Measurements from ENCODE around the gene TLCD3B. TPM values are rescaled to one million over a fixed set of nuclear protein-coding genes. Genes with fewer than 3 reads are reported as not detected.

Gene TLCD3B
- total RNA-seq, 4 donors from 2014 or later: 0.23 TPM; not detected in 3

- Histone ChIP-seq H3K36me3 (peaks cover 55 to 73% (median 68%) of the 10 kb centered on the region in 4 donors), H3K4me1 (peaks cover 40 to 61% (median 56%) of the 10 kb centered on the region in 4 donors), H3K27me3 (no peaks in the 10 kb centered on the region), H3K27ac (replicated peaks in 1 of 4) (peak overlapping the region; percentile 98 to 100 (median 99)), H3K4me3 (peak overlapping the region in 3 of 4 donors; percentile 24 to 99 (median 30)), H3K9me3 (no peaks in the 10 kb centered on the region)
- TF ChIP-seq POLR2AphosphoS5 (IDR thresholded peaks at IDR 0.05) (no peak), EP300 (IDR thresholded peaks at IDR 0.05) (no peak), POLR2A (IDR thresholded peaks at IDR 0.05; ENCODE audit: low read depth) (no peak)
- TF ChIP-seq, protein P1, sequence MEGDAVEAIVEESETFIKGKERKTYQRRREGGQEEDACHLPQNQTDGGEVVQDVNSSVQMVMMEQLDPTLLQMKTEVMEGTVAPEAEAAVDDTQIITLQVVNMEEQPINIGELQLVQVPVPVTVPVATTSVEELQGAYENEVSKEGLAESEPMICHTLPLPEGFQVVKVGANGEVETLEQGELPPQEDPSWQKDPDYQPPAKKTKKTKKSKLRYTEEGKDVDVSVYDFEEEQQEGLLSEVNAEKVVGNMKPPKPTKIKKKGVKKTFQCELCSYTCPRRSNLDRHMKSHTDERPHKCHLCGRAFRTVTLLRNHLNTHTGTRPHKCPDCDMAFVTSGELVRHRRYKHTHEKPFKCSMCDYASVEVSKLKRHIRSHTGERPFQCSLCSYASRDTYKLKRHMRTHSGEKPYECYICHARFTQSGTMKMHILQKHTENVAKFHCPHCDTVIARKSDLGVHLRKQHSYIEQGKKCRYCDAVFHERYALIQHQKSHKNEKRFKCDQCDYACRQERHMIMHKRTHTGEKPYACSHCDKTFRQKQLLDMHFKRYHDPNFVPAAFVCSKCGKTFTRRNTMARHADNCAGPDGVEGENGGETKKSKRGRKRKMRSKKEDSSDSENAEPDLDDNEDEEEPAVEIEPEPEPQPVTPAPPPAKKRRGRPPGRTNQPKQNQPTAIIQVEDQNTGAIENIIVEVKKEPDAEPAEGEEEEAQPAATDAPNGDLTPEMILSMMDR (IDR thresholded peaks at IDR 0.05): peak in 1 of 3 experiments; percentile 45
- DNase-seq (ENCODE audit: extremely low spot score): no peak
- WGBS: 71% methylated on average over 14 of the region's 17 CpGs
- intact Hi-C loops (cut with DNase I): no loop called here
These were observed 37.9 kb upstream of the TLCD3B start for GRCh38 chr16:30068750-30069610.

GRCh38 chr16:30068333-30068732 lies 37.3 kb upstream of the TLCD3B start:
- WGBS: 74% methylated on average over 8 of the region's 9 CpGs
- Histone ChIP-seq H3K27ac (replicated peaks in 1 of 4) (peak overlapping the region; percentile 98 to 100 (median 99)), H3K4me3 (peak overlapping the region in 2 of 4 donors; percentile 92 to 99), H3K4me1 (peaks cover 45 to 67% (median 63%) of the 10 kb centered on the region in 4 donors), H3K9me3 (no peaks in the 10 kb centered on the region), H3K36me3 (peaks cover 55 to 67% (median 64%) of the 10 kb centered on the region in 4 donors), H3K27me3 (no peaks in the 10 kb centered on the region)
- DNase-seq (ENCODE audit: extremely low spot score): no peak
- no peak for TF ChIP-seq POLR2A (IDR thresholded peaks at IDR 0.05; ENCODE audit: low read depth)
- TF ChIP-seq, protein P1 (IDR thresholded peaks at IDR 0.05): no peak
- TF ChIP-seq EP300 (IDR thresholded peaks at IDR 0.05): no peak
- intact Hi-C loops (cut with DNase I): no loop called here

- H3K27ac ChIP-seq (replicated peaks in 1 of 4): peak overlapping the region; percentile 98 to 100 (median 99)
- DNase-seq (ENCODE audit: extremely low spot score): no peak
- peaks cover 51 to 75% (median 70%) of the 10 kb centered on the region in 4 donors for H3K4me1 ChIP-seq
- peak overlapping the region; percentile 75 to 99 (median 92) for H3K4me3 ChIP-seq
- WGBS: 75% methylated on average over 6 of the region's 6 CpGs
- TF ChIP-seq, protein P1 (IDR thresholded peaks at IDR 0.05): no peak
- TF ChIP-seq EP300 (IDR thresholded peaks at IDR 0.05): no peak
- TF ChIP-seq POLR2A (IDR thresholded peaks at IDR 0.05; ENCODE audit: low read depth): no peak
- TF ChIP-seq POLR2AphosphoS5 (IDR thresholded peaks at IDR 0.05): no peak
- H3K27me3 ChIP-seq: no peaks in the 10 kb centered on the region
- H3K36me3 ChIP-seq: peaks cover 48 to 59% (median 56%) of the 10 kb centered on the region in 4 donors
- H3K9me3 ChIP-seq: no peaks in the 10 kb centered on the region
- intact Hi-C loops (cut with DNase I): no loop called here
These were observed 36.5 kb upstream of the TLCD3B start for GRCh38 chr16:30067584-30067916.

DNA sequence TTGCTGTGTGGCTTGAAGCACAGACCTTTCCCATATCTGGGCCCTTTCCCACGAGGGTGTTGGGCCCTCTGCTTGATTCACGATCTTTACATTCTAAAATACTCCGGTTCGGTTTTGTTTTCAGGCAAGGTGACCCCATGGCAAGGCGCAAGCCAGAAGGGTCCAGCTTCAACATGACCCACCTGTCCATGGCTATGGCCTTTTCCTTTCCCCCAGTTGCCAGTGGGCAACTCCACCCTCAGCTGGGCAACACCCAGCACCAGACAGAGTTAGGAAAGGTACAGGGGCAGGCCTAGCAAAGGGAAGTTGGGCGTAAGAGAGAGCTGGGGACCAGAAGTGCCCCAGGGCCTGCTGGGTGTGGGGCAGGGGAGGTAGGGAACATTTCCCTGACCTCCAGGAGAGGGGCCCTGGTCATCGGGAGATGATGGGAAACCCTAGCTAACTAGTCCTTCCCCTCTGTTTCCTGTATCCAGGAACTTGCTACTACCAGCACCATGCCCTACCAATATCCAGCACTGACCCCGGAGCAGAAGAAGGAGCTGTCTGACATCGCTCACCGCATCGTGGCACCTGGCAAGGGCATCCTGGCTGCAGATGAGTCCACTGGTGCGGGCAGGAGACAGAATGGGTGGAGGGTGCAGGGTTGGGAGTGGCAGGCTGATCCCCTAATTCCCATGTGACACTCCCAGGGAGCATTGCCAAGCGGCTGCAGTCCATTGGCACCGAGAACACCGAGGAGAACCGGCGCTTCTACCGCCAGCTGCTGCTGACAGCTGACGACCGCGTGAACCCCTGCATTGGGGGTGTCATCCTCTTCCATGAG lies 35.9 kb upstream of the TLCD3B start:
- intact Hi-C loops (cut with DNase I): no loop called here
- Histone ChIP-seq H3K27me3 (no peaks in the 10 kb centered on the region), H3K4me3 (peak overlapping the region; percentile 75 to 99 (median 92)), H3K27ac (replicated peaks in 1 of 4) (peak overlapping the region; percentile 98 to 100 (median 99)), H3K9me3 (no peaks in the 10 kb centered on the region), H3K4me1 (peaks cover 51 to 77% (median 73%) of the 10 kb centered on the region in 4 donors), H3K36me3 (peaks cover 45 to 53% (median 51%) of the 10 kb centered on the region in 4 donors)
- TF ChIP-seq POLR2AphosphoS5 (IDR thresholded peaks at IDR 0.05) (no peak), POLR2A (IDR thresholded peaks at IDR 0.05; ENCODE audit: low read depth) (no peak), EP300 (IDR thresholded peaks at IDR 0.05) (no peak)
- TF ChIP-seq, protein P1 (IDR thresholded peaks at IDR 0.05): no peak
- DNase-seq (ENCODE audit: extremely low spot score): no peak
- 43% methylated on average over 8 of the region's 21 CpGs for WGBS
